ENCODE results near the gene RABL3. TPM values are rescaled to one million over a fixed set of nuclear protein-coding genes. Genes with fewer than 3 reads are reported as not detected.

Gene RABL3, protein sequence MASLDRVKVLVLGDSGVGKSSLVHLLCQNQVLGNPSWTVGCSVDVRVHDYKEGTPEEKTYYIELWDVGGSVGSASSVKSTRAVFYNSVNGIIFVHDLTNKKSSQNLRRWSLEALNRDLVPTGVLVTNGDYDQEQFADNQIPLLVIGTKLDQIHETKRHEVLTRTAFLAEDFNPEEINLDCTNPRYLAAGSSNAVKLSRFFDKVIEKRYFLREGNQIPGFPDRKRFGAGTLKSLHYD
- 8.6 and 15.4 TPM in 2 replicates for total RNA-seq (2014; rRNA removed; shearing (Covaris generic))

DNA sequence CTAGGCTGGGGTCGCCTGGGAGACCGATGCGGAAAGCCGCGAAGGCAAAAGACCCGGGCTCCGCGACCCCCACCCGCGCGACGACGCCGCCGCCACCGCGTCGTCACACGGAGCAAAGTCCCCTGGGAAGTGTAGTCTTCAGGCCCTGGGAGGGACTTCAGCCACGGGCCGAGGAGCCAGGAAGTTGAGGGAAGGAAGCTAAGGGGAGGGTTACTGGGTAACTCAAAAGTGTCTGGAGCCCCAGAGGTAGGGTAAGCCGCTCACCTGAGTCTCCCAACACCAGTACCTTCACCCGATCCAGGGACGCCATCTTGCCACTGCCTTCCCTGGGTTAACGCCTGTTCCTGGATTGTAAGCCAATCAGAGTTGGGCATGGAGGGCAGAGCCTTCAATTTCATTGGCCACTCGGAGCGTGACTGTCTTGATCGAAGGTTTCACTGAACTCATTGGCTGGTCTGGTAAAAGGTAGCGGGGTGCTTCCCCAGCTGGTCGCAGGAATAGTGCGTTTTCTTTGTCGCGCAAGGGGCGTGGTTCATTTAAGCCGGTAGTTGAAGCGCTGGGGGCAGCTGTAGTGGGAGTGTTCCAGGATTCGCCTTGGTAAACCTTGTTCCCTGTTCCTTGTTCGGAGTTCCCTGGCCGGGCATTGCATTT, at the start of gene RABL3, which contains the start of gene GTF2E1:
RABL3 (minus strand) TSS at position 319 of the 651 bp plus-strand sequence; CDS start at position 310, 9 bp downstream.
GTF2E1 (plus strand) TSS at position 547 of the 651 bp plus-strand sequence. CDS start 7,809 bp downstream, outside the sequence.

DNA sequence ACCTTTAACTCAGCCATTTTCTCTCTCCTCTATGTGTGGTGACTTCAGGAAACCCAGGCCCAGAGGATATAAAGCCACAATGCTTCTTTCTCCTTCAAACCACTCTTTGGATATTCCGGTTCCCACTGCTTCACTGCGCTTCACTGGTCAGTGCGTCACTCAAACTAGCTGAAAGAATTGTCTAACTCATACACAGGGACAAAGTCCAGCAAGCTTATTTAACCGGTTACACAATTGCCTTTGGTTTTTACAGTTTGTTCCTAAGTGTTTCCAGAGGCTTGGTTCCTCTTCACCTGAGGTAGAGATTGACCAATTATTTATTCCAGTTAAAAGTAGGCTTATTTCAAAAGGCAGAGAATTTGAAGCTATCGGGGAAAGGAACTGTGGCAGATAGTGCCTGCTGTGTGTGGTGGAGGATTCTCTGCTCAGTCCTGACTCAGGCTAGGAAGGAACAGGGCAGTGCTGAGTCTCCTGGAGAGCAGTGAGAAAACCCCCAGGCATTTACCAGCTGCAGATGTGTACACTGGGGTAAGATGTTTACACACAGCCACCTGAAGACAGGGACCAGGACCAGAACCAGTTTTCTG, 60.1 kb downstream of the RABL3 start, which contains the start of gene HGD:
HGD (minus strand) TSS at position 145 of the 587 bp plus-strand sequence; CDS start at position 17, 128 bp downstream.

Small RNA genes lying within 50 kb of the gene (small RNA-seq; reads per million reads assigned to genes)
- gene MTCO1P29 (not detected), gene MTCO2P29 (not detected)

Other genes starting within 250 kb of the RABL3 start
- 62.7 and 72.7 TPM in 2 replicates for gene NDUFB4, start 146.2 kb downstream of the RABL3 start, total RNA-seq (2014; rRNA removed; shearing (Covaris generic))
- gene HGD, start 60.3 kb downstream of the RABL3 start, total RNA-seq (2014; rRNA removed; shearing (Covaris generic)), result 0.15 TPM in 1 of 2 replicates, not detected in the other
- 7.5 and 8.4 TPM in 2 replicates for gene GTF2E1, start 228 bp upstream of the RABL3 start, total RNA-seq (2014; rRNA removed; shearing (Covaris generic))
- gene STXBP5L, start 165.7 kb upstream of the RABL3 start, total RNA-seq (2014; rRNA removed; shearing (Covaris generic)), result 0.04 TPM in 1 of 2 replicates, not detected in the other